HG03354 (cell line): ENCODE results near the gene GNPNAT1.
"Not testable (repeated sequence)": the region's sequence is repeated elsewhere in the genome, so short reads cannot be mapped to it uniquely, and the experiment has no call there.

Experiments used
- ATAC-seq: cut with Tn5 transposase; IDR thresholded peaks from one replicate; pipeline ENCODE4 v1.9.1; 2021; ENCODE audit warnings: mild to moderate bottlenecking; ENCODE audit not compliant: unreplicated experiment, poor library complexity, severe bottlenecking

The GNPNAT1 gene

GRCh38 chr14:52790756-52791222, 618 bp downstream of the GNPNAT1 start:
- ATAC-seq: peak; percentile 27

GRCh38 chr14:52790011-52790755, 1.2 kb downstream of the GNPNAT1 start:
- no peak for ATAC-seq

GRCh38 chr14:52789118-52789517, 2.3 kb downstream of the GNPNAT1 start:
- no peak for ATAC-seq

- no peak for ATAC-seq
These were observed 4.5 kb downstream of the GNPNAT1 start for GRCh38 chr14:52786887-52787286.

GRCh38 chr14:52783206-52783605, 8.2 kb downstream of the GNPNAT1 start:
- ATAC-seq: no peak

- ATAC-seq: no peak
These were observed 9.8 kb downstream of the GNPNAT1 start for GRCh38 chr14:52781629-52782028.

- ATAC-seq: no peak
These were observed 10.5 kb downstream of the GNPNAT1 start for GRCh38 chr14:52780893-52781292.

- ATAC-seq: no peak
These were observed 12.7 kb downstream of the GNPNAT1 start for GRCh38 chr14:52778702-52779101.

- no peak for ATAC-seq
These were observed 14.6 kb downstream of the GNPNAT1 start for GRCh38 chr14:52776816-52777215.

GRCh38 chr14:52769887-52770286, 21.5 kb downstream of the GNPNAT1 start:
- ATAC-seq: no peak

- no peak for ATAC-seq
These were observed 24.2 kb downstream of the GNPNAT1 start for GRCh38 chr14:52767058-52767833.

GRCh38 chr14:52762923-52763322, 28.5 kb downstream of the GNPNAT1 start:
- not testable (repeated sequence) for ATAC-seq

- ATAC-seq: no peak
These were observed 32.3 kb downstream of the GNPNAT1 start for GRCh38 chr14:52759145-52759544.

GRCh38 chr14:52755607-52756316, 35.6 kb downstream of the GNPNAT1 start:
- ATAC-seq: no peak

GRCh38 chr14:52748647-52749292, 42.6 kb downstream of the GNPNAT1 start:
- ATAC-seq: no peak

- peak; percentile 19 for ATAC-seq
These were observed 49.5 kb downstream of the GNPNAT1 start for GRCh38 chr14:52741865-52742264.

GRCh38 chr14:52740751-52741150, 50.7 kb downstream of the GNPNAT1 start:
- no peak for ATAC-seq

- ATAC-seq: no peak
These were observed 53.0 kb downstream of the GNPNAT1 start for GRCh38 chr14:52738409-52738808.

- ATAC-seq: no peak
These were observed 55.4 kb downstream of the GNPNAT1 start for GRCh38 chr14:52735921-52736489.

GRCh38 chr14:52733824-52734223, 57.6 kb downstream of the GNPNAT1 start:
- no peak for ATAC-seq
